Breast epithelium (tissue), 4 donors: ENCODE measurements around the gene NR2F2. TPM values are rescaled to one million over a fixed set of nuclear protein-coding genes. Genes with fewer than 3 reads are reported as not detected.

Experiments used
- DNase-seq, 2 donors: peaks; one replicate each; pipeline ENCODE4 v3.0.0-alpha.2; 2019; ENCODE audit warnings: low spot score in 2 of 2
- H3K27ac ChIP-seq, 2 donors: fragments of 200-600 bp; sonication (generic) in 1 of 2; one replicate each; pipeline ENCODE4 v1.5.1; 2016 to 2019; ENCODE audit warnings: mild to moderate bottlenecking in 1 of 2
- H3K27me3 ChIP-seq, 2 donors: fragments of 200-600 bp; sonication (generic) in 1 of 2; one replicate each; pipeline versions ENCODE4 v1.5.1 to v1.6.0; 2017 to 2019; ENCODE audit warnings: control low read depth in 1 of 2, mild to moderate bottlenecking in 1 of 2
- H3K36me3 ChIP-seq: fragments of 200-600 bp; one replicate; pipeline ENCODE4 v1.5.1; 2019
- H3K4me1 ChIP-seq, 2 donors: fragments of 200-600 bp; sonication (generic); one replicate each; pipeline ENCODE4 v1.5.1; 2016 to 2019; ENCODE audit warnings: control low read depth in 1 of 2
- H3K4me3 ChIP-seq, 3 donors: fragments of 200-600 bp; sonication (generic); 1 replicate in 2 of 3; 2 replicates in 1 of 3; pipeline ENCODE4 v1.5.1; 2016 to 2019; ENCODE audit warnings: mild to moderate bottlenecking in 3 of 3, moderate library complexity in 2 of 3
- H3K9me3 ChIP-seq, 2 donors: fragments of 200-600 bp; sonication (generic) in 1 of 2; one replicate each; pipeline ENCODE4 v1.5.1; 2016 to 2019; ENCODE audit warnings: control low read depth in 1 of 2
- POLR2A ChIP-seq: fragments of 450-650 bp; IDR thresholded peaks from one replicate; pipeline ENCODE4 v1.6.1; 2016; ENCODE audit warnings: antibody characterized with exemption, mild to moderate bottlenecking, moderate library complexity
- POLR2AphosphoS5 ChIP-seq, 3 donors: sonication (generic); formaldehyde crosslinking; IDR thresholded peaks; one replicate each; pipeline ENCODE4 v1.6.1; 2017; ENCODE audit warnings: antibody characterized with exemption in 3 of 3
- intact Hi-C: fragments of 100-400 bp; cut with DNase I; formaldehyde crosslinking; loops from one replicate; pipeline ENCODE4 v1.15.1; 2023; ENCODE audit warnings: low total_unique reads
- total RNA-seq, 3 donors: library from RNA; depleted of rRNA; stranded (reverse); fragments of >200 nt; gene quantifications; one replicate each; pipeline ENCODE4 v1.1.0, GENCODE V29; 2016
- TF ChIP-seq, protein P1 (sequence below), 3 donors: fragments of 450-650 bp; IDR thresholded peaks; one replicate each; pipeline ENCODE4 v1.5.1; 2016 to 2017; ENCODE audit warnings: antibody characterized with exemption in 3 of 3, mild to moderate bottlenecking in 3 of 3, moderate library complexity in 3 of 3

NR2F2 gene
- total RNA-seq, 3 donors from 2014 or later, result 13.2 to 22.9 (median 13.6) TPM

DNA sequence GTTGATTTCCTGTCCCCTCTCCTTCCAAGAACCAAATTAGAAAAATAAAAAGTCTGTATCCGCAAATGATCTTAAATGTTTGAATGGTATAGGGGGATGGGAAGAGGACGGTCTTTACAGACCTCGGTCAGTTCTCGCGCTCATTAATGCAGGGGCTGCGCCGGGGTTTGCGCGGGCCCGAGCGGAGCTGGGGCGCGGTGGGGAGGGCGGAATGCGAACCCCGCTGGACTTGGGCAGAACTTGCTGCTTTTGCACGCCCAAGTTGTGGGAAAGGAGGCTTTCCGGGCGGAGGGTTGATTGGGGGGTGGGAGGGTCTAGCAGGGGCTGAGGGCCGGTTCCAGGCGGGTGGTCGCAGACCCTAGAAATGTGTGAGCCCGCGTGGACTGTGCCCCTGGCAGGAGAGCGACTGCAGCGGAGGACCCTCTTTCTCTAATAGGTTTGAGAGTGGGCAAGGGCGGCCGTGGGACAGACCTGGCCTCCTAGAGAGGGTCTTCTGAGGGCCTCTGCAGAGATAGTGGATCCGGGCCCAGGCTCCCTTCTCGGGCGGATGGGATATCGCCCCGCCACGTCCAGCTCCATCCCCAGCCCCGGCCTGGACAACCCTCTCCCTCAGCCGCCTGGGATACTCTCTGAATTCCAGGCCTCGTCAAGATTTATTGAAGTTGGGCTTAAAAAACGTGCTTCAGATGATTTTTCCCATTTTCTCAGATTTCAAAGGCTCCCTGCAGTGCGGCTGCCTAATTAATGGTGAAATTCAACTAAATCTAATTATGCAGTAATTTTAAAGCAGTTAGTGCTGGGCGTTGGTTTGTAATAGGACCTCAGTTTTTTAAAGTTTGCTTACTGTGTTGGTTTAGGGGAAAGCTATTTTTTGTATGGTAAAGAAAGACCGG, 11.3 kb downstream of the NR2F2 start:
- no peaks in the 10 kb centered on the region for H3K36me3 ChIP-seq
- H3K27me3 ChIP-seq, result no peaks in the 10 kb centered on the region
- intact Hi-C loops, result no loop called here
- TF ChIP-seq POLR2A (no peak), POLR2AphosphoS5 (IDR thresholded peaks at IDR 0.05) (no peak)
- TF ChIP-seq, protein P1, sequence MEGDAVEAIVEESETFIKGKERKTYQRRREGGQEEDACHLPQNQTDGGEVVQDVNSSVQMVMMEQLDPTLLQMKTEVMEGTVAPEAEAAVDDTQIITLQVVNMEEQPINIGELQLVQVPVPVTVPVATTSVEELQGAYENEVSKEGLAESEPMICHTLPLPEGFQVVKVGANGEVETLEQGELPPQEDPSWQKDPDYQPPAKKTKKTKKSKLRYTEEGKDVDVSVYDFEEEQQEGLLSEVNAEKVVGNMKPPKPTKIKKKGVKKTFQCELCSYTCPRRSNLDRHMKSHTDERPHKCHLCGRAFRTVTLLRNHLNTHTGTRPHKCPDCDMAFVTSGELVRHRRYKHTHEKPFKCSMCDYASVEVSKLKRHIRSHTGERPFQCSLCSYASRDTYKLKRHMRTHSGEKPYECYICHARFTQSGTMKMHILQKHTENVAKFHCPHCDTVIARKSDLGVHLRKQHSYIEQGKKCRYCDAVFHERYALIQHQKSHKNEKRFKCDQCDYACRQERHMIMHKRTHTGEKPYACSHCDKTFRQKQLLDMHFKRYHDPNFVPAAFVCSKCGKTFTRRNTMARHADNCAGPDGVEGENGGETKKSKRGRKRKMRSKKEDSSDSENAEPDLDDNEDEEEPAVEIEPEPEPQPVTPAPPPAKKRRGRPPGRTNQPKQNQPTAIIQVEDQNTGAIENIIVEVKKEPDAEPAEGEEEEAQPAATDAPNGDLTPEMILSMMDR (IDR thresholded peaks at IDR 0.05), result no peak
- H3K4me3 ChIP-seq, result peak overlapping the region; percentile 79 to 89 (median 80)
- no peaks in the 10 kb centered on the region for H3K9me3 ChIP-seq
- peaks cover 0 to 4% of the 10 kb centered on the region in 2 donors for H3K4me1 ChIP-seq
- peak in 1 of 2 donors; percentile 17 for DNase-seq
- peak overlapping the region; percentile 93 to 95 for H3K27ac ChIP-seq

DNA sequence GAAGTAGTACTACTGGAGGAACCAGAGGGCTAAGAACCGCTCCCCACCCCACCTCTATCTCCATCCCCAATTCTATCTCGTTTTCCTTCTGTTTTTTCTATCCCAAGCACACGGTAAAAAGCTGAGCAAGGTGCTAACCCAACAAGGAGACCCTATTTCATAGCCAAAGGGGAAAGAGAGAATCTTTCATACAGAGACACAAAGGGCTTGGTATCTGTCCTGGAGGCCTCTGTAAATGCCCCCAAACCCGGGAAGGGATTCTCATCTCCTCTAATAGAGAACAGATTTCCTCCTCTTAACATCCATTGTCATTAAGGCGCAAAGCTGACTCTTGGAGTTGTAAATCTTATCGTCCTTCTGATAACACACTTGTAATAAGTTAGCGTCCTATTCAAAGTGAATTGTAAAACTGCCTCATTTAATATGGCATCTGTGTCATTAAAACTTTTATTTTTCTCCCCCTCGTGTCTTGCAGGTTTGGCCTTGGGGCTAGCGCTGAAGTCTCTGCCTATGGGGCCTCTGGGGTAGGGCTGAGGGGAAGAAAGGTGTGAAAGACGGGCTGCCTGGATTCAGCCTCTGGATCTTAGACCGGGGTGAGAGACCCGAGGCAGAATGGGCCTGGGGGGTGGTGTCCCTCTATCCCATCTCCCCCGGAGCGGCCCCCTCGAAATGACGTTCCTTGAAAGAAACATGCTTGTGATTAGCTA, 12.1 kb downstream of the NR2F2 start:
- DNase-seq, result no peak
- Histone ChIP-seq H3K27me3 (no peaks in the 10 kb centered on the region), H3K4me3 (peak overlapping the region; percentile 79 to 89 (median 80)), H3K9me3 (no peaks in the 10 kb centered on the region), H3K27ac (peak overlapping the region; percentile 93 to 95), H3K4me1 (peaks cover 0 to 4% of the 10 kb centered on the region in 2 donors), H3K36me3 (no peaks in the 10 kb centered on the region)
- intact Hi-C loops, result no loop called here
- TF ChIP-seq POLR2A, result no peak
- TF ChIP-seq, protein P1 (IDR thresholded peaks at IDR 0.05), result no peak
- no peak for TF ChIP-seq POLR2AphosphoS5 (IDR thresholded peaks at IDR 0.05)

DNA sequence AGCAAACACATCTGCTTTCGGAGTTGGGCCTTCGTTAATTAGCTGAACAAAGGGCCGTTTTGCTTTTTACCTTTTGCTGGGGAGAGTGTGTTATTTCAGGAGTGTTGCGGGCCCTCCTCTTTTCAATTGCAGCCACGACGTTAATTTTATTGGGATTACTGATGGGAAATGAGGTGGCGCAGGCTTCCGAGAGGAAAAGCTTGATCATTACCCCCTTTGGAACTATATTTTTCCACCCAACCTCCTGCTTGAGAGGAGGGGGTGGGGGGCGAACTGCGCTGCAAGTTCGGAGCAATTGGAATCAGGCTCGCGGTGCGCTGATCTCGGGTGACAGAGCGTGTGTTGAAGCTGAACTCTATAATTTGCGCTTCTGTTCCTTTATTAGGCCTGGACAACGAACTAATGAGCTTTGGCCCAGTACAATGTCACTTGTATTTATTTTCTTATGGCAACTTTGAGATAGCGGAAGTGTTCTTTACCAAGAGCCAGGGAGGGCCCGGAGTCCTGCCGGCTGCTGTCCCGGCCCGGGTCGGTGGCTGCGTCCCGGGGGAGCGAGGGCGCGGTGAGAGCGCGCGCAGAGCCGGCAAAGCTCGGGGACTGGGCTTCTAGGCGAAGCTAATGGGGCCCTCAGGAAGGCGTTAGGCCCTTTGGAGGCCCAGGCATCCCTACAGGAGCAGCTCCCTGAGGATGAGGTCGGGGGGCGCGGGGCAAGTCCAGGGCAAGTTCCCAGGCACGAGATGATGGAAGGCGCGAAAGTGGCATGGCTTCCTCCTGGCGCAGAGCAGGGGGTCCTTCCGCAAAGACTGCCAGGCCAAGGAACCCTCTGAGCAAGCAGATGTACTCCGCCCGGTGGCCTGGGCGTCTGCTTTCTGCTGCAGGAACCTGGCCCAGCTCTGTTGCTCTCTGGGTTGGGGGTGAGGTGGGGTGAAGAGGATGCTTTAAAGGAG, 12.9 kb downstream of the NR2F2 start:
- no peak for TF ChIP-seq POLR2AphosphoS5 (IDR thresholded peaks at IDR 0.05)
- TF ChIP-seq, protein P1 (IDR thresholded peaks at IDR 0.05), result no peak
- no peak for TF ChIP-seq POLR2A
- no peak for DNase-seq
- Histone ChIP-seq H3K4me1 (peaks cover 0 to 4% of the 10 kb centered on the region in 2 donors), H3K9me3 (no peaks in the 10 kb centered on the region), H3K36me3 (no peaks in the 10 kb centered on the region), H3K27me3 (no peaks in the 10 kb centered on the region), H3K27ac (peak overlapping the region; percentile 93 to 95), H3K4me3 (peak overlapping the region; percentile 79 to 89 (median 80))
- intact Hi-C loops, result no loop called here

DNA sequence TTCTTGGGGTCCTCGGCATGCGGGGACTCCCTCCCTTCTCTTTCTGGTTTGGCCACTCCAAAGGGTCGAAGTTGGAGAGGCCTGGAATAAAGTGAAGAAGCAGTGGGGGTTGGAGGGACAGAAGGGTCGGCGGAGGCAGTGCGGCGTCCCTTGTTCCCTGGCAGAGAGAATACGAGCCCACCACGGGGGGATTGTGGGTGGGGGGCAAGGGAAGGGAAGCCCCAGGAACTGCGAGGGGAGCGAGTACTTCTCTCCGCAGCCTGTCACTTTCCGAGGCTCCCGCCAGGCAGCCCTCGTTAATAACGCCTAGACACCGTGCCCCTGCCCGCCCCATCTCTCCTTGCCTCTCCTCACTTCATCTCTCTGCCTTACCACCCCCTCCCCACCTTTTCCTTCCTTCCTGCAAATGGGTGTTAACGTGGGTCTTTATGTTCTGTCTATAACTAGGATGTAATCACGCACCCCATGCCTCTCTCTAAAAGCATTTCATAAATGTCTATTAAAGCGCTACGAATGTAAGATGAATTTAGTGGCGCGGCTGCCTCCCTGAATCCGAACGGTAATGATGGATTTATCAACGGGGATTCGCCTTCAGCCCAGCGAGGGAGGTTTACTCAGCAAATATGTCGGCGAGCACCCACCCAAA, 13.7 kb downstream of the NR2F2 start:
- H3K36me3 ChIP-seq, result no peaks in the 10 kb centered on the region
- intact Hi-C loops, result no loop called here
- H3K4me3 ChIP-seq, result peak overlapping the region; percentile 79 to 89 (median 80)
- DNase-seq, result no peak
- TF ChIP-seq, protein P1 (IDR thresholded peaks at IDR 0.05), result no peak
- TF ChIP-seq POLR2AphosphoS5 (IDR thresholded peaks at IDR 0.05) (no peak), POLR2A (no peak)
- H3K4me1 ChIP-seq, result peaks cover 0 to 4% of the 10 kb centered on the region in 2 donors
- H3K27ac ChIP-seq, result peak overlapping the region; percentile 93 to 95
- no peaks in the 10 kb centered on the region for H3K9me3 ChIP-seq
- H3K27me3 ChIP-seq, result no peaks in the 10 kb centered on the region
